OCI-LY7 (cell line): ENCODE results near the gene BMERB1. TPM values are rescaled to one million over a fixed set of nuclear protein-coding genes. Genes with fewer than 3 reads are reported as not detected.

Source experiments
- BruUV-seq: library from RNA; stranded (reverse); fragments of 400-500 nt; replicated peaks from 2 replicates; lab custom pipeline; 2021; lab: Mats Ljungman, UMichigan
- CTCF ChIA-PET: fragments of 300-600 bp; sonication (Branson Sonifier 250); formaldehyde crosslinking; loops from one replicate; lab custom pipeline; 2022; ENCODE audit warnings: antibody characterized with exemption; ENCODE audit not compliant: unreplicated experiment; lab: Charles Lee
- POLR2A ChIA-PET: fragments of 300-600 bp; sonication (Branson Sonifier 250); formaldehyde crosslinking; loops from one replicate; lab custom pipeline; 2022; ENCODE audit warnings: antibody characterized with exemption; lab: Charles Lee
- DNase-seq: peaks from one replicate; pipeline ENCODE4 v3.0.0-alpha.2; 2015; ENCODE audit warnings: low spot score
- H2AFZ ChIP-seq: fragments of 200-600 bp; sonication (generic), shearing (Covaris generic); 2 replicates; pipeline ENCODE4 v1.6.1; 2014; ENCODE audit warnings: mild to moderate bottlenecking, antibody characterized with exemption, low read length, moderate library complexity
- H3K27ac ChIP-seq: fragments of 200-600 bp; sonication (generic); 2 replicates; pipeline ENCODE4 v1.5.1; 2014; ENCODE audit warnings: mixed run types, low read depth, mild to moderate bottlenecking, moderate library complexity, low read length, inconsistent platforms; ENCODE audit not compliant: poor library complexity, severe bottlenecking
- H3K36me3 ChIP-seq: fragments of 200-600 bp; sonication (generic); 2 replicates; pipeline ENCODE4 v1.6.1; 2014; ENCODE audit warnings: mild to moderate bottlenecking, antibody characterized with exemption, low read length, moderate library complexity, mixed read lengths; ENCODE audit not compliant: insufficient read depth
- H3K4me1 ChIP-seq: fragments of 200-600 bp; sonication (generic); 2 replicates; pipeline ENCODE4 v1.5.1; 2014; ENCODE audit warnings: mild to moderate bottlenecking, low read length; ENCODE audit not compliant: insufficient read depth, poor library complexity, severe bottlenecking
- H3K4me2 ChIP-seq: fragments of 200-600 bp; sonication (generic); 2 replicates; pipeline ENCODE4 v1.6.1; 2014; ENCODE audit warnings: mild to moderate bottlenecking, low read length
- H3K4me3 ChIP-seq: fragments of 200-600 bp; sonication (generic); 2 replicates; pipeline ENCODE4 v1.5.1; 2014; ENCODE audit warnings: mild to moderate bottlenecking, low read depth, low read length; ENCODE audit not compliant: poor library complexity, severe bottlenecking
- H3K79me2 ChIP-seq: fragments of 200-600 bp; sonication (generic); 2 replicates; pipeline ENCODE4 v1.6.1; 2016; ENCODE audit warnings: low read depth, mild to moderate bottlenecking, low read length, moderate library complexity, mixed read lengths; ENCODE audit not compliant: insufficient read depth
- H3K9me2 ChIP-seq: fragments of 200-600 bp; sonication (generic); 2 replicates; pipeline ENCODE4 v1.6.1; 2016; ENCODE audit warnings: mild to moderate bottlenecking, low read length, mixed read lengths; ENCODE audit not compliant: insufficient read depth
- H3K9me3 ChIP-seq: fragments of 200-600 bp; sonication (generic); 2 replicates; pipeline ENCODE4 v1.6.1; 2014; ENCODE audit warnings: mild to moderate bottlenecking, mixed run types, low read length, mixed read lengths
- H4K20me1 ChIP-seq: fragments of 200-600 bp; sonication (generic); 2 replicates; pipeline ENCODE4 v1.6.1; 2014; ENCODE audit warnings: mild to moderate bottlenecking, antibody characterized with exemption, low read length, moderate library complexity, mixed read lengths; ENCODE audit not compliant: insufficient read depth
- CTCF ChIP-seq: fragments of 200-600 bp; sonication (generic); conservative IDR thresholded peaks from 2 replicates; pipeline ENCODE4 v1.5.1; 2014; ENCODE audit warnings: mild to moderate bottlenecking, antibody characterized with exemption, low read length, moderate library complexity, mixed read lengths
- EZH2phosphoT487 ChIP-seq: fragments of 200-600 bp; sonication (generic); IDR thresholded peaks from 2 replicates; pipeline ENCODE4 v1.6.1; 2018; ENCODE audit warnings: low read depth, borderline replicate concordance, mild to moderate bottlenecking, mixed run types, antibody characterized with exemption, low read length, moderate library complexity, mixed read lengths
- intact Hi-C: fragments of 100-400 bp; cut with micrococcal nuclease; formaldehyde crosslinking; loops from one replicate; pipeline ENCODE4 v1.10.0; 2022; ENCODE audit not compliant: unreplicated experiment
- total RNA-seq, 2 experiments: library from RNA; depleted of rRNA in 1 of 2; stranded (reverse); fragments of >200 nt in 1 of 2; shearing (Covaris generic) in 1 of 2; gene quantifications; 2 replicates each; pipeline ENCODE4 v1.2.3, GENCODE V29; 2014 to 2022

Gene BMERB1
- total RNA-seq, 2 experiments from 2014 or later = not detected

- Histone ChIP-seq H3K9me2 (no peaks in the 10 kb centered on the region), H3K79me2 (no peaks in the 10 kb centered on the region), H3K36me3 (no peaks in the 10 kb centered on the region), H4K20me1 (no peaks in the 10 kb centered on the region), H3K4me2 (no peak overlapping the region), H3K27ac (no peak overlapping the region), H3K9me3 (no peaks in the 10 kb centered on the region), H3K4me1 (no peaks in the 10 kb centered on the region), H3K4me3 (no peak overlapping the region), H2AFZ (no peak overlapping the region)
- ChIA-PET POLR2A (no interaction called here), CTCF (no interaction called here)
- no TSS peak for BruUV-seq
- TF ChIP-seq CTCF (no peak), EZH2phosphoT487 (no peak)
- DNase-seq = no peak
- intact Hi-C loops = loop anchor here (10.0 kb wide), 2 partner anchors 55 to 175 kb away; no protein-coding TSS in a partner anchor
These were observed 95.3 kb downstream of the BMERB1 start for GRCh38 chr16:15529673-15530072.

DNA sequence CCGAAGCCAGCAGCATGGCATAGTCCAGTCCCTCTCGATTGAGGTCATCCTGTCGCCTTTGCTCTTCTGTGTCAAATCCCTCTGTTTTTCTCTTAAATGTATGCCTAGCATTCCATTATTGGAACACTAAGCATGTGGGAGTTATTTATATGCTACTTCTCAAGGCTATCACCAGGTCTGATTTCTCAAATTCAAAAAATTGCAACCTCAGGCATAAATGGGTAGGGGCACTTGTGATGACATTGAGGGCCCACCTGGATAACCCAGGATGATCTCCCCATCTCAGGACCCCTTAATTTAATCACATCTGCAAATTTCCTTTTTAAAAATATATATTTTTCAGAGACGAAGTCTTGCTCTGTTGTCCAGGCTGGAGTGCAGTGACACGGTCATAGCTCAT lies 95.7 kb downstream of the BMERB1 start:
- H3K79me2 ChIP-seq = no peaks in the 10 kb centered on the region
- H3K27ac ChIP-seq = no peak overlapping the region
- no peaks in the 10 kb centered on the region for H3K9me2 ChIP-seq
- DNase-seq = no peak
- BruUV-seq = no TSS peak
- H3K4me3 ChIP-seq = no peak overlapping the region
- no peak overlapping the region for H3K4me2 ChIP-seq
- H3K4me1 ChIP-seq = no peaks in the 10 kb centered on the region
- intact Hi-C loops = no loop called here
- no peaks in the 10 kb centered on the region for H3K9me3 ChIP-seq
- H3K36me3 ChIP-seq = no peaks in the 10 kb centered on the region
- no peak overlapping the region for H2AFZ ChIP-seq
- ChIA-PET CTCF (no interaction called here), POLR2A (no interaction called here)
- no peaks in the 10 kb centered on the region for H4K20me1 ChIP-seq
- no peak for TF ChIP-seq EZH2phosphoT487
- TF ChIP-seq CTCF = no peak

- no peak for DNase-seq
- no peak overlapping the region for H3K4me2 ChIP-seq
- H3K9me3 ChIP-seq = no peaks in the 10 kb centered on the region
- no peaks in the 10 kb centered on the region for H3K36me3 ChIP-seq
- H3K27ac ChIP-seq = no peak overlapping the region
- no peaks in the 10 kb centered on the region for H3K4me1 ChIP-seq
- BruUV-seq = no TSS peak
- H3K79me2 ChIP-seq = no peaks in the 10 kb centered on the region
- no peaks in the 10 kb centered on the region for H3K9me2 ChIP-seq
- no peaks in the 10 kb centered on the region for H4K20me1 ChIP-seq
- ChIA-PET POLR2A (no interaction called here), CTCF (no interaction called here)
- no peak overlapping the region for H3K4me3 ChIP-seq
- TF ChIP-seq EZH2phosphoT487 (no peak), CTCF (no peak)
- H2AFZ ChIP-seq = no peak overlapping the region
- intact Hi-C loops = no loop called here
These were observed 98.4 kb downstream of the BMERB1 start for GRCh38 chr16:15532825-15533224.
